ENCODE measurements around the gene NEURL4.

Gene NEURL4

DNA sequence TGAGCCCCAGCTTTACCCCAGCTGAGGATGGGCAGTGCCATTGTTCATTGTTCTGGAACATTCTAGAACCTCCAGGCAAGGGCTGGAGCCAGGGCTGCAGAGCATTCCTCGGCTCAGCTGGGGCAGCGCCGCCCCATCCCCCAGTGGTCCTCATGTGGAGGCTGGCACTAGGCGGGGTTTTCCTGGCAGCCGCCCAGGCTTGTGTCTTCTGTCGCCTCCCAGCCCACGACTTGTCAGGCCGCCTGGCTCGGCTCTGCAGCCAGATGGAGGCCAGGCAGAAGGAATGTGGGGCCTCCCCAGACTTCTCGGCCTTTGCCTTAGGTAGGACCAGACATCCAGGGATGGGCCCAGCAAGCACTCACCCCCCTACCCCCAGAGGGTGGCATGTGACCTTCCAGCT is 25.9 kb upstream of the NEURL4 start, which contains the start of gene TMEM95:
TSS of gene TMEM95 (plus strand) at position 104 of the 400 bp plus-strand sequence. CDS start at position 153, 49 bp downstream.
- peak within 1 kb of the TSS; percentile 100 for H3K27ac ChIP-seq
- DNase-seq (ENCODE audit: low spot score), result no peak
- ChIA-PET CTCF (interaction anchor here (0.6 to 1.7 kb wide), 7 partner anchors 13 to 128 kb away, joined by 3 to 5 read pairs (median 4); partner anchors contain the start of gene SPEM1), POLR2A (ENCODE audit: low non-redundant PET) (interaction anchor here (0.5 to 1.2 kb wide), 7 partner anchors 13 to 232 kb away, joined by 3 to 6 read pairs (median 3); partner anchors contain the start of genes PLSCR3 and TNK1)
- TF ChIP-seq, protein P1, sequence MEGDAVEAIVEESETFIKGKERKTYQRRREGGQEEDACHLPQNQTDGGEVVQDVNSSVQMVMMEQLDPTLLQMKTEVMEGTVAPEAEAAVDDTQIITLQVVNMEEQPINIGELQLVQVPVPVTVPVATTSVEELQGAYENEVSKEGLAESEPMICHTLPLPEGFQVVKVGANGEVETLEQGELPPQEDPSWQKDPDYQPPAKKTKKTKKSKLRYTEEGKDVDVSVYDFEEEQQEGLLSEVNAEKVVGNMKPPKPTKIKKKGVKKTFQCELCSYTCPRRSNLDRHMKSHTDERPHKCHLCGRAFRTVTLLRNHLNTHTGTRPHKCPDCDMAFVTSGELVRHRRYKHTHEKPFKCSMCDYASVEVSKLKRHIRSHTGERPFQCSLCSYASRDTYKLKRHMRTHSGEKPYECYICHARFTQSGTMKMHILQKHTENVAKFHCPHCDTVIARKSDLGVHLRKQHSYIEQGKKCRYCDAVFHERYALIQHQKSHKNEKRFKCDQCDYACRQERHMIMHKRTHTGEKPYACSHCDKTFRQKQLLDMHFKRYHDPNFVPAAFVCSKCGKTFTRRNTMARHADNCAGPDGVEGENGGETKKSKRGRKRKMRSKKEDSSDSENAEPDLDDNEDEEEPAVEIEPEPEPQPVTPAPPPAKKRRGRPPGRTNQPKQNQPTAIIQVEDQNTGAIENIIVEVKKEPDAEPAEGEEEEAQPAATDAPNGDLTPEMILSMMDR (conservative IDR thresholded peaks at IDR 0.05; ENCODE audit: low read depth), result no peak

DNA sequence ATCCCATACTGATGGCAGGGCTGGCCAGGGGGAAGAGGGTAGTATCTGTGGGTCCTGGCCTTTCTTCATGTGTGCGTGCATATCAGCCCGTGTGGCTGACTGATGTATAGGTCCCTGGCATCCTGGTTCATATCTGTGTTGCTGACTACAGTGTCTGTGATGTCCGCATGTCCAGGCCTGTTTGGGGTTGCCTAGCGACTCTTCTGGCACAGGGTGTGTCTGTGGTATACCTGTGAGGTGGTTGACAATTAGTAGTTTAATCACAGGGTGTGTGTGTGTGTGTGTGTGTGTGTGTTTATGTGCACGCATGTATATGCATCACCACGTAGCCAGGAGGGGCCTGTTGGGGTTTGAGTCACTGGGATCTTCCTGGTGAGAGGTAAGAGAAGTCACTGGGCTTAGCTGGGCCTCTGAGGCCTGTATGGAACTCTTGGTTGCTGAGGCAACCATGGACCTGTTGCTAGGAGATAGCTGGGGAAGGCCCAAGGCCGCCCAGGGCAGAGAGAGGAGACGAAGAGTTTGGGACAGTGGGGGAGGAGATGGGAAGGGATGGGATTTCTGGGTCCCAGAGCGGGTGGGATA is 25.2 kb upstream of the NEURL4 start:
- CTCF ChIA-PET, result interaction anchor here (0.6 to 1.7 kb wide), 3 partner anchors 17 to 46 kb away, joined by 5 to 6 read pairs (median 5); no protein-coding TSS in a partner anchor
- TF ChIP-seq, protein P1 (conservative IDR thresholded peaks at IDR 0.05; ENCODE audit: low read depth), result no peak
- H3K27ac ChIP-seq, result peak overlapping the region; percentile 100
- peak; percentile 90 for DNase-seq (ENCODE audit: low spot score)
- POLR2A ChIA-PET (ENCODE audit: low non-redundant PET), result interaction anchor here (0.5 to 1.2 kb wide), 4 partner anchors 18 to 233 kb away, joined by 3 to 6 read pairs (median 3); partner anchors contain the start of genes PLSCR3 and TNK1

DNA sequence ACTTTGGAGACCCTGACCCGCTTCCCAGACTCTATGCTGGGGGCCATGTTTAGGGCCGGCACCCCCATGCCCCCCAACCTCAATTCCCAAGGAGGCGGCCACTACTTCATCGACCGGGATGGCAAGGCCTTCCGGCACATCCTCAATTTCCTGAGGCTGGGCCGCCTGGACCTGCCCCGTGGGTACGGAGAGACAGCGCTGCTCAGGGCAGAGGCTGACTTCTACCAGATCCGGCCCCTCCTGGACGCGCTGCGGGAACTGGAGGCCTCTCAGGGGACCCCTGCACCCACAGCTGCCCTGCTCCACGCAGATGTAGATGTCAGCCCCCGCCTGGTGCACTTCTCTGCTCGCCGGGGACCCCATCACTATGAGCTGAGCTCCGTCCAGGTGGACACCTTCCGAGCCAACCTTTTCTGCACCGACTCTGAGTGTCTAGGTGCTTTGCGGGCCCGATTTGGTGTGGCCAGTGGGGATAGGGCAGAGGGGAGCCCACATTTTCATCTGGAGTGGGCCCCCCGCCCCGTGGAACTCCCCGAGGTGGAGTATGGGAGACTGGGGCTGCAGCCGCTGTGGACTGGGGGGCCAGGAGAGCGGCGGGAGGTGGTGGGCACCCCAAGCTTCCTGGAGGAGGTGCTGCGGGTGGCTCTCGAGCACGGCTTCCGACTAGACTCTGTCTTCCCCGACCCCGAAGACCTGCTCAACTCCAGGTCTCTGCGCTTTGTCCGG is 23.9 kb upstream of the NEURL4 start:
- no peak for DNase-seq (ENCODE audit: low spot score)
- peak overlapping the region; percentile 100 for H3K27ac ChIP-seq
- CTCF ChIA-PET, result interaction anchor here (0.6 to 0.7 kb wide), 2 partner anchors 34 to 183 kb away, joined by 3 to 5 read pairs; no protein-coding TSS in a partner anchor
- TF ChIP-seq, protein P1 (conservative IDR thresholded peaks at IDR 0.05; ENCODE audit: low read depth), result no peak
- POLR2A ChIA-PET (ENCODE audit: low non-redundant PET), result interaction anchor here (0.8 kb wide), 1 partner anchor 51 kb away, joined by 3 read pairs; the partner anchor contains the start of gene TMEM256

DNA sequence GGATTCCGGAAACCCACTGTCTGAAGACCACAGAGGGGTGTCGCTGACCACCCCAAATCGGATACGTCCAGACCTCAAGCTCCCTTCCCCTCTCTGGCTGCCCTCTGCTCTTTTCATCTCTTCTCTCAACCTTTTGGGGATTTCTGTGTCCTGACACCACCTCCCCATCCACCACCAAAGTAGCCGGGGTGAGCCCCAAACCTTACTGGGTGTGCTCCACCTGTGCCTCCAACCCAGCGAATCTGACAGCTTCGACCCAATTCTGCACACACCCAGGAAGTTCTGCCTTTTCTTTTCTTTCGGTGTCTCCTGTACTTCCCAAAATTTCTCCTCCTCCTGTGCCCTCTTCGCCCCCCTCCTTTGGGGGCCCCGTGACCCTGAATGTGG is 23.4 kb upstream of the NEURL4 start:
- TF ChIP-seq, protein P1 (conservative IDR thresholded peaks at IDR 0.05; ENCODE audit: low read depth), result peak; percentile 75
- POLR2A ChIA-PET (ENCODE audit: low non-redundant PET), result interaction anchor here (0.6 kb wide), 1 partner anchor 26 kb away, joined by 4 read pairs; no protein-coding TSS in a partner anchor
- DNase-seq (ENCODE audit: low spot score), result no peak
- H3K27ac ChIP-seq, result peak overlapping the region; percentile 100
- CTCF ChIA-PET, result interaction anchor here (0.7 kb wide), 1 partner anchor 183 kb away, joined by 5 read pairs; no protein-coding TSS in a partner anchor

DNA sequence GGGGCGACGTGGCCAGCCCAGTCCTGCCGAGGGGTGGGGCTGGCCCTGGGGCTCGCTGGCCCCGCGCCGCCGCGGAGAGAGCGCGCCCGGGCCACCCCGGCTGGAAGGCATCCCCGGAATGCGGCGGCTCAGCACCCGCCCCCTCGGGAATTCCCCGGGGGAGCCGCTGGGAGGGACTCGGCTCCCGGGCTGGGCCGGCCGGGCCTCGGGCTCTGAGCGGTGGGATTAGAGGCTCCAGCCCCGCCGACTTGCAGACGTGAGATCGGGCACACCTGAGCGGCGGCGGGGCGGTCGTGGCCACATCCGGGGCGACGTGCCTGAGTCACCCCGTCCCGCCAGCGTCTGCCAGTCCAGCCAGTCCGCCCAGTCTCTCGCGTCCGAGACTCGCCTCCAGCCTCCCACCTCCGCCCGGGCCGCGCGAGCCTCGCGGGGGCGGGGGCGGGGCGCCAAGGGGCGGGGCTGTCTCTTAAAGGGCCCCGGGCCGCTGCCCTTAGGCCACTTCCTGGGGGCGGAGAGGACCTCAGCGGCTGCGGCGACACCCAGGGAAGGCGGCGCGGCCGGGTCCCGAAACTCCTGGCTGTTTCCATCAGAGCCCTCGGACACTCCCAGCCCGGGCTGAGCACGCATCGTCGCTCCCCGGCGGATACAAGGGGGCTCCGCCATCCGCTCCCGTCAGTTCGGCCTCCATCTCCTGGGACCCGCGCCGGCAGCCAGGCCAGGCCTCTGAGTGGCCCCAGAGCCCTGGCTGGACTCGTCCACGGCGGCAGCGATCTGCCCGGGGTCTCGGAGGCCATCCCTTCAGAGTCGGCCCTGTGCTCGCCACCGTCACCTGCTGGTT is 22.7 kb upstream of the NEURL4 start, which contains the start of gene KCTD11:
TSS of gene KCTD11 (plus strand) at position 498 of the 838 bp plus-strand sequence.
- peak; percentile 95 for DNase-seq (ENCODE audit: low spot score)
- H3K27ac ChIP-seq, result peak within 1 kb of the TSS; percentile 100
- ChIA-PET POLR2A (ENCODE audit: low non-redundant PET) (interaction anchor here (0.6 to 1.5 kb wide), 5 partner anchors 23 to 237 kb away, joined by 3 to 5 read pairs (median 4); partner anchors contain the start of genes NEURL4 and TNK1), CTCF (interaction anchor here (0.6 to 1.4 kb wide), 5 partner anchors 10 to 184 kb away, joined by 3 to 5 read pairs (median 3); no protein-coding TSS in a partner anchor)
- TF ChIP-seq, protein P1 (conservative IDR thresholded peaks at IDR 0.05; ENCODE audit: low read depth), result no peak
